ENCODE data around the gene RPS18. TPM values are rescaled to one million over a fixed set of nuclear protein-coding genes. Genes with fewer than 3 reads are reported as not detected.

RPS18 gene
- total and polyA plus RNA-seq, 9 of the 15 experiments (the other 6 are each of a cell fraction or from before 2014, with no cell fraction given) = 5,023 to 17,516 (median 8,131) TPM

DNA sequence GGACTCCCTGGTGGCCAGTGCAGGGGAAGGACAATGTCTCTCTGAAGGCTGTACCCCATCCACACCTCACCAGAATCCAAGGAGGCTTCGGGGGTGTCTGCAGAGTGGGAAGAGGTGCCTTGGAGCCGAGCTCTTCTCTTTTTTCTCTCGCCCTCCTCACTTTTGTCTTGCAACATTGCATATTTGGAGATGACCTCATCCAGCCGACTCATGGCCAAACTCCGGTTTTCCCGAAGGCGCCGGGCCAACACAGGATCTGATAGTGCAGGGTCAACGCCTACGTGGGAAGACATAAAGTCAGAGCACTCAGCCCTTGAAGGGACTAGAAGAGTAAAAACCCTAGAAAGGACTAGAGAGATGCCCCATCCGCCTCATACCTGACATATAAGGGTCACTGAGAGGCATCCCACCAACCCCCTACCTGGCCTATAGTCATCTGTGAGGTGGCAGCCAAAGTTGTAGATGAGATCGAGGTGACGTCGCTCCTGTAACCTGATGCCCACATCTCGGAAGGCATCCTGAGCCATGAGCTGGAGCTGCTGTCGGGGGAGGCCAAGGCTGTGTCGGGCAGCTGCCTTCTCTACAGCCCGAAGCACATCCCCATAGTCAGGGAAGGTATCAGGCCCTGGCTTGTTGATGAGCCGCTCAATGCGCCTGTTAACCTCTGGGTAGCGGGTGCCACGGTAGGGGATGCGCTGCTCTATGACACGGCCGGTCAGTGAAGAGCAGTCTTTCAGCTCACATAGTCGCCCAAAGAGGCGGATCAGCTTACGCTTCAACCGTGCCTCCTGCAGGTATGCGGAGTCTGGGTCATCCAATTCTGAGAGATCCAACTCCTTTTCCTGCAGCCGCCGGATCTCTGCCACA lies 48.7 kb downstream of the RPS18 start (continued):
- TF ChIP-seq, protein P1, sequence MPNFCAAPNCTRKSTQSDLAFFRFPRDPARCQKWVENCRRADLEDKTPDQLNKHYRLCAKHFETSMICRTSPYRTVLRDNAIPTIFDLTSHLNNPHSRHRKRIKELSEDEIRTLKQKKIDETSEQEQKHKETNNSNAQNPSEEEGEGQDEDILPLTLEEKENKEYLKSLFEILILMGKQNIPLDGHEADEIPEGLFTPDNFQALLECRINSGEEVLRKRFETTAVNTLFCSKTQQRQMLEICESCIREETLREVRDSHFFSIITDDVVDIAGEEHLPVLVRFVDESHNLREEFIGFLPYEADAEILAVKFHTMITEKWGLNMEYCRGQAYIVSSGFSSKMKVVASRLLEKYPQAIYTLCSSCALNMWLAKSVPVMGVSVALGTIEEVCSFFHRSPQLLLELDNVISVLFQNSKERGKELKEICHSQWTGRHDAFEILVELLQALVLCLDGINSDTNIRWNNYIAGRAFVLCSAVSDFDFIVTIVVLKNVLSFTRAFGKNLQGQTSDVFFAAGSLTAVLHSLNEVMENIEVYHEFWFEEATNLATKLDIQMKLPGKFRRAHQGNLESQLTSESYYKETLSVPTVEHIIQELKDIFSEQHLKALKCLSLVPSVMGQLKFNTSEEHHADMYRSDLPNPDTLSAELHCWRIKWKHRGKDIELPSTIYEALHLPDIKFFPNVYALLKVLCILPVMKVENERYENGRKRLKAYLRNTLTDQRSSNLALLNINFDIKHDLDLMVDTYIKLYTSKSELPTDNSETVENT (CRISPR knock-in tag; IDR thresholded peaks at IDR 0.05) = no peak
- TF ChIP-seq HEY1 (CRISPR knock-in tag; IDR thresholded peaks at IDR 0.05; ENCODE audit: borderline replicate concordance) (no peak), RBFOX2 (IDR thresholded peaks at IDR 0.05; ENCODE audit: low read depth, low read length) (peak; percentile 63), MXI1 (IDR thresholded peaks at IDR 0.05; ENCODE audit: low read depth, low read length) (no peak), BRD9 (IDR thresholded peaks at IDR 0.05; ENCODE audit: low read depth, partially characterized antibody) (no peak), NR2C2 (CRISPR knock-in tag; IDR thresholded peaks at IDR 0.05) (no peak; the same call in 1 of the 2 replicates), NR2C2 (tag; IDR thresholded peaks at IDR 0.05) (peak; percentile 90), NCOA4 (IDR thresholded peaks at IDR 0.05; ENCODE audit: partially characterized antibody) (no peak), FOXP1 (CRISPR knock-in tag; IDR thresholded peaks at IDR 0.05) (no peak), SETDB1 (IDR thresholded peaks at IDR 0.05; ENCODE audit: low read length) (no peak), CCNT2 (IDR thresholded peaks at IDR 0.05; ENCODE audit: borderline replicate concordance, extremely low read depth, insufficient read length, low read depth, low read length) (no peak), GABPA (tag; conservative IDR thresholded peaks at IDR 0.05; ENCODE audit: low read depth) (no peak), SMAD4 (CRISPR knock-in tag; conservative IDR thresholded peaks at IDR 0.05) (0 out of 2 replicates have a peak, but pooled peaks have one; percentile 51), NFXL1 (CRISPR knock-in tag; IDR thresholded peaks at IDR 0.05) (no peak), ATF7 (IDR thresholded peaks at IDR 0.05) (peak; percentile 95), HNRNPH1 (optimal IDR thresholded peaks at IDR 0.05; ENCODE audit: low read depth, low read length) (no peak), SAP30 (IDR thresholded peaks at IDR 0.05; ENCODE audit: borderline replicate concordance, insufficient read depth, low read depth, low read length, poor library complexity, severe bottlenecking) (no peak)
- TF ChIP-seq, protein P2, sequence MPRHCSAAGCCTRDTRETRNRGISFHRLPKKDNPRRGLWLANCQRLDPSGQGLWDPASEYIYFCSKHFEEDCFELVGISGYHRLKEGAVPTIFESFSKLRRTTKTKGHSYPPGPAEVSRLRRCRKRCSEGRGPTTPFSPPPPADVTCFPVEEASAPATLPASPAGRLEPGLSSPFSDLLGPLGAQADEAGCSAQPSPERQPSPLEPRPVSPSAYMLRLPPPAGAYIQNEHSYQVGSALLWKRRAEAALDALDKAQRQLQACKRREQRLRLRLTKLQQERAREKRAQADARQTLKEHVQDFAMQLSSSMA (CRISPR knock-in tag; IDR thresholded peaks at IDR 0.05) = no peak
- TF ChIP-seq, protein P3, sequence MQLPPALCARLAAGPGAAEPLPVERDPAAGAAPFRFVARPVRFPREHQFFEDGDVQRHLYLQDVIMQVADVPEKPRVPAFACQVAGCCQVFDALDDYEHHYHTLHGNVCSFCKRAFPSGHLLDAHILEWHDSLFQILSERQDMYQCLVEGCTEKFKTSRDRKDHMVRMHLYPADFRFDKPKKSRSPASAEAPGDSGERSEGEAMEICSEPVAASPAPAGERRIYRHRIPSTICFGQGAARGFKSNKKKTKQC (CRISPR knock-in tag; IDR thresholded peaks at IDR 0.05) = 0 out of 2 replicates have a peak, but pooled peaks have one; percentile 16
- TF ChIP-seq, protein P4, sequence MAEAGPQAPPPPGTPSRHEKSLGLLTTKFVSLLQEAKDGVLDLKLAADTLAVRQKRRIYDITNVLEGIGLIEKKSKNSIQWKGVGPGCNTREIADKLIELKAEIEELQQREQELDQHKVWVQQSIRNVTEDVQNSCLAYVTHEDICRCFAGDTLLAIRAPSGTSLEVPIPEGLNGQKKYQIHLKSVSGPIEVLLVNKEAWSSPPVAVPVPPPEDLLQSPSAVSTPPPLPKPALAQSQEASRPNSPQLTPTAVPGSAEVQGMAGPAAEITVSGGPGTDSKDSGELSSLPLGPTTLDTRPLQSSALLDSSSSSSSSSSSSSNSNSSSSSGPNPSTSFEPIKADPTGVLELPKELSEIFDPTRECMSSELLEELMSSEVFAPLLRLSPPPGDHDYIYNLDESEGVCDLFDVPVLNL (CRISPR knock-in tag; IDR thresholded peaks at IDR 0.05; ENCODE audit: low read depth) = no peak
- TF ChIP-seq, protein P5, sequence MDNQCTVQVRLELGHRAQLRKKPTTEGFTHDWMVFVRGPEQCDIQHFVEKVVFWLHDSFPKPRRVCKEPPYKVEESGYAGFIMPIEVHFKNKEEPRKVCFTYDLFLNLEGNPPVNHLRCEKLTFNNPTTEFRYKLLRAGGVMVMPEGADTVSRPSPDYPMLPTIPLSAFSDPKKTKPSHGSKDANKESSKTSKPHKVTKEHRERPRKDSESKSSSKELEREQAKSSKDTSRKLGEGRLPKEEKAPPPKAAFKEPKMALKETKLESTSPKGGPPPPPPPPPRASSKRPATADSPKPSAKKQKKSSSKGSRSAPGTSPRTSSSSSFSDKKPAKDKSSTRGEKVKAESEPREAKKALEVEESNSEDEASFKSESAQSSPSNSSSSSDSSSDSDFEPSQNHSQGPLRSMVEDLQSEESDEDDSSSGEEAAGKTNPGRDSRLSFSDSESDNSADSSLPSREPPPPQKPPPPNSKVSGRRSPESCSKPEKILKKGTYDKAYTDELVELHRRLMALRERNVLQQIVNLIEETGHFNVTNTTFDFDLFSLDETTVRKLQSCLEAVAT (IDR thresholded peaks at IDR 0.05) = 0 out of 4 replicates have a peak, but pooled peaks of 1 of the 2 experiments have one; percentile 52

All from K562 (cell line).